ENCODE results near the gene HNRNPUL1. TPM values are rescaled to one million over a fixed set of nuclear protein-coding genes. Genes with fewer than 3 reads are reported as not detected.

The HNRNPUL1 gene
- total and polyA plus RNA-seq, 9 of the 15 experiments (the other 6 are each of a cell fraction or from before 2014, with no cell fraction given) = 7.3 to 211 (median 85.0) TPM

- TF ChIP-seq GTF2E2 (tag; IDR thresholded peaks at IDR 0.05) (no peak), ZFP1 (CRISPR knock-in tag; IDR thresholded peaks at IDR 0.05) (no peak), ZNF232 (CRISPR knock-in tag; IDR thresholded peaks at IDR 0.05) (no peak), CEBPG (CRISPR knock-in tag; IDR thresholded peaks at IDR 0.05) (no peak), CEBPG (tag; conservative IDR thresholded peaks at IDR 0.05 in 1 of 2, IDR thresholded peaks at IDR 0.05 in 1 of 2) (no peak), HDAC1 (IDR thresholded peaks at IDR 0.05) (0 out of 4 replicates have a peak, but pooled peaks of 1 of the 2 experiments have one; percentile 21), ARID3A (IDR thresholded peaks at IDR 0.05; ENCODE audit: borderline replicate concordance, low read depth, low read length) (no peak), TEAD2 (tag; IDR thresholded peaks at IDR 0.05) (no peak), ELF4 (CRISPR knock-in tag; IDR thresholded peaks at IDR 0.05) (no peak), ZBTB9 (CRISPR knock-in tag; IDR thresholded peaks at IDR 0.05) (no peak), ZNF347 (CRISPR knock-in tag; IDR thresholded peaks at IDR 0.05; ENCODE audit: low read depth) (no peak), KDM1A (IDR thresholded peaks at IDR 0.05) (peak; percentile 65 to 84), ZNF449 (CRISPR knock-in tag; IDR thresholded peaks at IDR 0.05) (no peak), ZNF12 (CRISPR knock-in tag; IDR thresholded peaks at IDR 0.05) (no peak), DACH1 (IDR thresholded peaks at IDR 0.05; ENCODE audit: partially characterized antibody) (no peak), ZFP36 (IDR thresholded peaks at IDR 0.05; ENCODE audit: low read depth, low read length, partially characterized antibody) (peak; percentile 86), ARID2 (IDR thresholded peaks at IDR 0.05) (no peak)
- TF ChIP-seq, protein P1, sequence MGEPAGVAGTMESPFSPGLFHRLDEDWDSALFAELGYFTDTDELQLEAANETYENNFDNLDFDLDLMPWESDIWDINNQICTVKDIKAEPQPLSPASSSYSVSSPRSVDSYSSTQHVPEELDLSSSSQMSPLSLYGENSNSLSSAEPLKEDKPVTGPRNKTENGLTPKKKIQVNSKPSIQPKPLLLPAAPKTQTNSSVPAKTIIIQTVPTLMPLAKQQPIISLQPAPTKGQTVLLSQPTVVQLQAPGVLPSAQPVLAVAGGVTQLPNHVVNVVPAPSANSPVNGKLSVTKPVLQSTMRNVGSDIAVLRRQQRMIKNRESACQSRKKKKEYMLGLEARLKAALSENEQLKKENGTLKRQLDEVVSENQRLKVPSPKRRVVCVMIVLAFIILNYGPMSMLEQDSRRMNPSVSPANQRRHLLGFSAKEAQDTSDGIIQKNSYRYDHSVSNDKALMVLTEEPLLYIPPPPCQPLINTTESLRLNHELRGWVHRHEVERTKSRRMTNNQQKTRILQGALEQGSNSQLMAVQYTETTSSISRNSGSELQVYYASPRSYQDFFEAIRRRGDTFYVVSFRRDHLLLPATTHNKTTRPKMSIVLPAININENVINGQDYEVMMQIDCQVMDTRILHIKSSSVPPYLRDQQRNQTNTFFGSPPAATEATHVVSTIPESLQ (CRISPR knock-in tag; IDR thresholded peaks at IDR 0.05) = no peak
- TF ChIP-seq, protein P2, sequence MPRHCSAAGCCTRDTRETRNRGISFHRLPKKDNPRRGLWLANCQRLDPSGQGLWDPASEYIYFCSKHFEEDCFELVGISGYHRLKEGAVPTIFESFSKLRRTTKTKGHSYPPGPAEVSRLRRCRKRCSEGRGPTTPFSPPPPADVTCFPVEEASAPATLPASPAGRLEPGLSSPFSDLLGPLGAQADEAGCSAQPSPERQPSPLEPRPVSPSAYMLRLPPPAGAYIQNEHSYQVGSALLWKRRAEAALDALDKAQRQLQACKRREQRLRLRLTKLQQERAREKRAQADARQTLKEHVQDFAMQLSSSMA (CRISPR knock-in tag; IDR thresholded peaks at IDR 0.05) = no peak
Measured at GRCh38 chr19:41234512-41235168, 29.5 kb upstream of the HNRNPUL1 start (continued).

Measured in K562 (cell line).